PC-9 (cell line): ENCODE measurements around the gene ELMO3.

Source experiments
- CTCF ChIP-seq: fragments of 200-600 bp; sonication (generic); conservative IDR thresholded peaks from 2 replicates; pipeline ENCODE4 v1.6.1; 2017; ENCODE audit warnings: mixed run types, antibody characterized with exemption, mild to moderate bottlenecking, moderate library complexity
- EZH2 ChIP-seq: fragments of 200-600 bp; sonication (generic); IDR thresholded peaks from 2 replicates; pipeline ENCODE4 v1.8.0; 2017; ENCODE audit warnings: antibody characterized with exemption, low read depth

- no peak for TF ChIP-seq CTCF
- TF ChIP-seq EZH2, result no peak
Observed at GRCh38 chr16:67163999-67164558, 34.9 kb upstream of the ELMO3 start.
